Immature natural killer cell (primary cell): ENCODE data around the gene CYRIA. TPM values are rescaled to one million over a fixed set of nuclear protein-coding genes. Genes with fewer than 3 reads are reported as not detected.

ENCODE experiments used
- DNase-seq, 3 donors: peaks; one replicate each; pipeline ENCODE4 v3.0.0; 2022; ENCODE audit warnings: mixed read lengths in 1 of 3
- H3K27ac Mint-ChIP-seq, 6 donors: one replicate each; pipeline ENCODE4 v1.8.0; 2020; ENCODE audit warnings: mixed read lengths in 6 of 6, mild to moderate bottlenecking in 5 of 6, inconsistent platforms in 4 of 6, moderate library complexity in 3 of 6
- H3K27me3 Mint-ChIP-seq, 3 donors: one replicate each; pipeline ENCODE4 v1.8.0; 2020 to 2021; ENCODE audit warnings: low read depth in 3 of 3, mild to moderate bottlenecking in 3 of 3, mixed read lengths in 3 of 3, moderate library complexity in 3 of 3, inconsistent platforms in 1 of 3
- H3K36me3 Mint-ChIP-seq, 3 donors: one replicate each; pipeline ENCODE4 v1.8.0; 2020; ENCODE audit warnings: mixed read lengths in 3 of 3, inconsistent platforms in 2 of 3, mild to moderate bottlenecking in 2 of 3
- H3K4me1 Mint-ChIP-seq, 2 donors: one replicate each; pipeline ENCODE4 v1.8.0; 2020; ENCODE audit warnings: inconsistent platforms in 2 of 2, mild to moderate bottlenecking in 2 of 2, mixed read lengths in 2 of 2, moderate library complexity in 1 of 2
- H3K4me3 Mint-ChIP-seq, 5 donors: one replicate each; pipeline ENCODE4 v1.8.0; 2020; ENCODE audit warnings: mild to moderate bottlenecking in 5 of 5, mixed read lengths in 5 of 5, inconsistent platforms in 3 of 5, moderate library complexity in 3 of 5
- H3K9me3 Mint-ChIP-seq, 6 donors: one replicate each; pipeline ENCODE4 v1.8.0; 2020; ENCODE audit warnings: mild to moderate bottlenecking in 6 of 6, mixed read lengths in 6 of 6, inconsistent platforms in 4 of 6, moderate library complexity in 3 of 6
- polyA plus RNA-seq, 3 donors: library from polyadenylated mRNA; unstranded; fragments of 300-500 nt; fragmentation: Illumina TruSeq; gene quantifications; one replicate each; pipeline ENCODE4 v1.2.3, GENCODE V29; 2021

CYRIA gene
- polyA plus RNA-seq, 3 donors from 2014 or later: 24.0 to 41.8 (median 25.3) TPM

DNA sequence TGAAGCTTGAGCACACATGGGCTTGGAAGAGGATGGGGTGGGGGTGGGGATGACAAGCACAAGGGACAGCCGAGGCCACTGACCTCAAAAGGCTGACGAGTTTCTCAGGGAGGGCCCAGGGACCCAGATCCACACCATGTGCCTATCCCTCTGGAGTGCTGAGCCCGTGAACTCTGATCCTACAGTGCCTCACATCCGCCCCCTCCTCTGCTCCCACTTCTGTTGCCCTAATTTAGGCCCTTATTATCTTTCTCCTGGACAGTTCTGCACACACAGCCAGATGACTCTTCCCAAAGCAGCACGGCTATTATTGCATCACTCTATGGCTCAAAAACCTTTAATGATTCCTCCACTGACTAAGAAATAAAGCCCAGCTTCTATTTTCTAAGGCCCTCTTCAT lies 24.8 kb downstream of the CYRIA start:
- peak overlapping the region in 1 of 5 donors; percentile 30 for H3K4me3 Mint-ChIP-seq
- peaks cover 0 to 2% (median 0%) of the 10 kb centered on the region in 6 donors for H3K9me3 Mint-ChIP-seq
- DNase-seq: no peak
- H3K36me3 Mint-ChIP-seq: peaks cover 14 to 37% (median 21%) of the 10 kb centered on the region in 3 donors
- peaks cover 0 to 3% (median 0%) of the 10 kb centered on the region in 3 donors for H3K27me3 Mint-ChIP-seq
- H3K4me1 Mint-ChIP-seq: peaks cover 83 to 98% of the 10 kb centered on the region in 2 donors
- H3K27ac Mint-ChIP-seq: peak overlapping the region in 1 of 6 donors; percentile 49

DNA sequence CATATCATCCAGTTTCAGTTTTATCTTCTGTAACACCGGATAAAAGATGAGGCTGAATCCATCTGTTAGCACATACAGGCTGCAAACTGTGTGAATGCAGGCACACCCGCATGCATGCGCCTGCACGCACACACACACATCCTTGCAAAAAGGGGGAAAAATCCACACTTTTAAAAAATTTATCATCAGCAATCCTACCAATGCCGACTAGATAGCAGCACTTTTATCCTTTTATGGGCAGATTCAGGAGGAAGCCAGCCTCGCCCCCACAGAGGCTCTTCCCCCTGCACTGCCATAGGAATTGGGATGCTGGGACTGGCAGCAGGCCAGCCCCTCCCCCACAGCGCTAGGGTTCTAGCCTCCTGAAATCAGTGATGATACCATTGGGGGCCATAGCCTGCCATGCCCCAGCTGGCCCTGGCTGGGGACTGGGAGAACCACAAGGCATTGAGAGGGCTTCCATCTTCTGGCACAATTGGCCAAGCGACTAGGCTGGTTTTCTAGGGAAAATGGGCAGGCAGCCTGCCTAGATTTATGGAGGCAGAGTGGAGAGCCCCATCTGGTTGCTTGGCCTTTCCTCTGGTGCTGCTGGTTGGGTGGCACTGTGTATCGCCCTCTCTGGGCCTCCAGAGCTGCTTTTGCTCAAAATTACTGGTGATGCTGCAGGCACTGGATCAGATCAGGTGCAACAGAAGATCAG lies 25.5 kb downstream of the CYRIA start:
- Mint-ChIP-seq H3K27me3 (peaks cover 0 to 3% (median 0%) of the 10 kb centered on the region in 3 donors), H3K9me3 (peaks cover 0 to 2% (median 0%) of the 10 kb centered on the region in 6 donors), H3K36me3 (peaks cover 14 to 30% (median 17%) of the 10 kb centered on the region in 3 donors), H3K4me1 (peaks cover 83 to 98% of the 10 kb centered on the region in 2 donors), H3K4me3 (peak overlapping the region in 1 of 5 donors; percentile 14), H3K27ac (peak overlapping the region in 2 of 6 donors; percentile 43 to 58)
- no peak for DNase-seq

DNA sequence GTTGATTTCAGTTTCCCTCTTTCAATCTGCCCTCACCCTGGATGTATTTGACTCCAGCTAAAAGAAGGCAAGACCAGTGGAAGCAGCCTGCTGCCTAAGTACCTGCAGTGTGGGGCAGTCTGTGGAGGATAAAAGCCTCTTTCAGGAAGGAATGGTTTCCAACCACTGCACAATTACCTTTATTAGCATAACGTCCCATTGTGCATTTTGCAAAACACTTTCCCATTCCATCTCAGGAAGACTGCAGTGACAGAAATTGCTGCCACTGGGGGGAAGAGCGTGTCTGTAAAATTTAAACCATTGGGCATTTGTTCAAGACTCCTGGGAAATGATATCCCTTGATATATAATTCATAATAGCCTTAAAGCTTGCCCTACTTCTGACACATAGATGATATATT lies 26.2 kb downstream of the CYRIA start:
- Mint-ChIP-seq H3K4me3 (peak overlapping the region in 2 of 5 donors; percentile 33 to 71), H3K9me3 (peaks cover 0 to 2% (median 0%) of the 10 kb centered on the region in 6 donors), H3K27me3 (peaks cover 0 to 3% (median 1%) of the 10 kb centered on the region in 3 donors), H3K4me1 (peaks cover 86 to 99% of the 10 kb centered on the region in 2 donors), H3K36me3 (peaks cover 14 to 26% (median 17%) of the 10 kb centered on the region in 3 donors), H3K27ac (peak overlapping the region in 5 of 6 donors; percentile 6 to 83 (median 54))
- no peak for DNase-seq

DNA sequence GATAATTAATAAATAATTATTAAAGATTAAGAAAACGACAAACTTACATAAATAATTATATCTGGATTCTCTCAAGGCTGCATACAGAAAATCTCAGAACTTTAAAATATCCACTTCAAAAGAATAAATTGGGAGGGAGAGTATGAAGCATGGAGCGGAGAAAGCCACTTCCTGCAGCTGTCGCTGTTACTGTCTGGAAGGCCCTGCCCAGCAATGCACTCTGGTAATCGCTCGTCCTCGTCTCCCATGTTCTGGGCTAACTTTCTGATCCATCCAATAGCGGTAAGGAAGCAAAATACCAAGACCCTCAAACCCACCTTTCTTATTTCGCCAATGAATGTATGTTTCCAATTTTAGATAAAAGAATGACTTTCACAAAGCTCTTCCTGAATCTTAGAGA lies 26.7 kb downstream of the CYRIA start:
- Mint-ChIP-seq H3K9me3 (peaks cover 0 to 2% (median 0%) of the 10 kb centered on the region in 6 donors), H3K4me3 (peak overlapping the region in 3 of 5 donors; percentile 15 to 71 (median 33)), H3K4me1 (peaks cover 87 to 99% of the 10 kb centered on the region in 2 donors)

DNA sequence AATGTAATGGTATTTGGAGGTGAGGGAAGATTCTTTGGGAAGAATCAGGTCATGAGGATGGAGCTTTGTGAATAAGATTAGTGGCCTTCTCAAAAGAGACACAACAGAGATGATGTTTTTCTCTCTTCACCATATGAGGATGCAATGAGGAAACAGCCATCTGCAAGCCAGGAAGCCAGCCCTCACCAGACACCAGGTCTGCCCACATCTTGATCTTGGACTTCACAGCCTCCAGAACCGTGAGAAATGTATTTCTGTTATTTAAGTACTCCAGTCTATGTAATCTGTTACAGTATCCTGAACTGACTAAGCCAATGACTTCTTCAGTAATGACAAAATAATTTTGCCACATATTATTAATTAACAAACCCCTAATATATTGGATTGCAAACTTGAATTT lies 28.3 kb downstream of the CYRIA start:
- Mint-ChIP-seq H3K4me1 (peaks cover 92 to 100% of the 10 kb centered on the region in 2 donors), H3K36me3 (peaks cover 14 to 23% (median 17%) of the 10 kb centered on the region in 3 donors), H3K9me3 (peaks cover 0 to 2% (median 0%) of the 10 kb centered on the region in 6 donors), H3K27ac (peak overlapping the region in 3 of 6 donors; percentile 54 to 82 (median 60)), H3K27me3 (peaks cover 0 to 3% (median 2%) of the 10 kb centered on the region in 3 donors), H3K4me3 (peak overlapping the region; percentile 19 to 70 (median 41))
- DNase-seq: no peak

More for the DNA sequence above, 26.7 kb downstream of the CYRIA start:
- no peak for DNase-seq
- Mint-ChIP-seq H3K27me3 (peaks cover 0 to 3% (median 2%) of the 10 kb centered on the region in 3 donors), H3K36me3 (peaks cover 14 to 25% (median 17%) of the 10 kb centered on the region in 3 donors), H3K27ac (peak overlapping the region; percentile 6 to 83 (median 57))

DNA sequence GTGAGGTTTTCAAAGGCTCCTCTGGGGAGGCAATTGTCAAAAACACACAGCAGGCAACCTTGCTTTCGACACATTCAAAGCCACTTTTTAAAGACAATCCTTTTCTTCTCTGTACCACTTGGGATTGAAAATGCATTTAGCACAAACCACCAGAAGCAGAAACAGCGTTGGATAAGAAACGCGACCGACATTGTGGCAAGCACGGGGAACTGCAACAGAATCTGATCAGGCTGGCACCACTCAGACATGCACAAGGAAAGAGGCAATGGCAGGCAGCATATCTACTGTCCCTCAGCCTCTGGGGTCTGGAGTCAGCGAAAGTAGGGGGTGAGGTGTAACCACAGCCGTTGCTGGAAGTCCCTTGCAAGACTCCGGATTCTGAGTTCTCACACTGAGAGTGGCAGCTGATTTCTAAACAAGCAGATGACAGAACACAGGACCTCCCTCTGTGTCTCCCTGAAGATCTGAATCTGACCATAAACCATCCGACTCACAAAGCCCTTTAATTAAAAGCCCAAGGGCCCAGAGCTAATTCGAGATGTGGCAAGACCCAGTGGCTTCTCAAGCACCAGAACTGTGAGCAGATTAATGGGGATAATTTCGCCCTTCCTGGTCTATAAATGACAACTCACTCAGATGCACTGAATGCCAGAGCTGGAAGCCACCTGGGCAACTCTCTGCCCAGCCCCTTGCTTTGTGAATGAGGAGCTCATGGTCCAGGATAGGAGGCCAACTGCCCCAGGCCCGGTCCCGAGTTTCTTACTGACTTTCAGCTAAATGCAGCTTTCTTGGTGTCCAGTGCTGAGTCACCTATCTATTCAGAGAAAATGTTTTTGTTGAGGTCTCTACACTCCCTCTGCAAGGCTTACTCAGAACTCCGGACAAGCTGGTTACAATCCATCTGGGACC lies 29.6 kb downstream of the CYRIA start:
- peak overlapping the region; percentile 49 to 74 (median 70) for H3K4me3 Mint-ChIP-seq
- peaks cover 0 to 2% (median 0%) of the 10 kb centered on the region in 6 donors for H3K9me3 Mint-ChIP-seq
- H3K27ac Mint-ChIP-seq: peak overlapping the region; percentile 54 to 84 (median 68)
- H3K36me3 Mint-ChIP-seq: peaks cover 12 to 23% (median 17%) of the 10 kb centered on the region in 3 donors
- peaks cover 0 to 2% (median 0%) of the 10 kb centered on the region in 3 donors for H3K27me3 Mint-ChIP-seq
- peak in 1 of 3 donors; percentile 22 for DNase-seq
- H3K4me1 Mint-ChIP-seq: peaks cover 92 to 100% of the 10 kb centered on the region in 2 donors

DNA sequence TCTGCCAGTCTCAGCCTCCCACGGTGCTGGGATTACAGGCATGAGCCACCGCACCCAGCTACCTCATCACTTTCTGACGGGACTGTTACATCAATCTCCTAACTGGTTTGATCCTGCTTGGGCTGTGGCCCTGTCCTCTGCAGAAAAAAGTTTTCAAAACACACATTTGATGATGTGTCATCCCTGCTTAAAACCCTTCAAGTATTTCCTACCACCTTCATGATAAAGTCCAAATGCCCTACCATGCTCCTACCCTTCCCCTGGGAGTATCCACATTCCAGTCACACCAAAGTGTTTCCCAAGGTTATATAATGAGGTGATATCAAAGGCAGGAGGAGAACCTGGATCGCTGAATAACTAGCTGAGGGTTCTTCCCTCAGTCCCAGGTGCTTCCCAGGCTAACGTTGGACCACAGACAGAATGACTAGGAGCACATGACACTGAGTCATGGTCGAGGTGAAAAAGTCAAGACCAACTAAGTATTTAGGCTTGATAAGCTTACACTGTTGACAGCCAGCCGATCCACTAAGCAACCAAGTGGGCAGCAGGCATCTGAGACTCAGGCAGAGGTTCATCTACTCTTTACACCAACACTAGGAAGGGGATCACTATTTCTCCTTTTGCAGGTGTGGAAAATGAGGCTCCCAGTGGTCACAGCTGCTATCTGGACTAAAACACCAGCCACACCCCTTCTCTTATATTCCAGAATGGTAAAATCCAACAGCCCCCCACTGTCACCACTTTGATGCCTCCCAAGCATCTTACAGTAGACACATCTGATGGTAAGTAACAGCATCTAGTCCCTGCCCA lies 31.8 kb downstream of the CYRIA start:
- no peak for DNase-seq
- Mint-ChIP-seq H3K9me3 (peaks cover 0 to 2% (median 0%) of the 10 kb centered on the region in 6 donors), H3K27me3 (peaks cover 0 to 2% (median 0%) of the 10 kb centered on the region in 3 donors), H3K36me3 (peaks cover 11 to 23% (median 17%) of the 10 kb centered on the region in 3 donors), H3K4me1 (peaks cover 96 to 100% of the 10 kb centered on the region in 2 donors), H3K4me3 (peak overlapping the region in 1 of 5 donors; percentile 2), H3K27ac (peak overlapping the region in 5 of 6 donors; percentile 27 to 68 (median 51))

DNA sequence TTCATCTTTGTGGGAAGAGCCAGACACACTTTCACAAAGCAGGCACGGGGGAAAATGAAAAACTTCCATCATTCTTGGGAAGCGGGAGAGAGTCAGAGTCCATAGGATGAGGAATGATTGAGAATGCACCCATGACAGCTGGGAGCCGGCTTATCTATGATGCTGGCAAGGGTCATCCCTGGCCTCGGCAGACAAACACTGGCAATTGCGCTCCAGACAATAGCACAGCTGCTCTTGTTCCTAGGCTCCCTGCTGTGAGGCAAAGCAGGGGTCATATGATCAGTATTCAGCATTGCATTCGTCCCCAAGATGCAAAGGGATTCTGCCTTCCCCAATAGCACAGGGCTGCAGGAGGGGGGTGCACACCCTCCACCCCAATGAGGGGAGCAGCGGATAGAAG lies 33.0 kb downstream of the CYRIA start:
- Mint-ChIP-seq H3K36me3 (peaks cover 7 to 12% (median 11%) of the 10 kb centered on the region in 3 donors), H3K4me3 (no peak overlapping the region), H3K27ac (peak overlapping the region in 3 of 6 donors; percentile 8 to 62 (median 48)), H3K4me1 (peaks cover 96 to 100% of the 10 kb centered on the region in 2 donors), H3K9me3 (no peaks in the 10 kb centered on the region), H3K27me3 (peaks cover 0 to 4% (median 0%) of the 10 kb centered on the region in 3 donors)
- no peak for DNase-seq

DNA sequence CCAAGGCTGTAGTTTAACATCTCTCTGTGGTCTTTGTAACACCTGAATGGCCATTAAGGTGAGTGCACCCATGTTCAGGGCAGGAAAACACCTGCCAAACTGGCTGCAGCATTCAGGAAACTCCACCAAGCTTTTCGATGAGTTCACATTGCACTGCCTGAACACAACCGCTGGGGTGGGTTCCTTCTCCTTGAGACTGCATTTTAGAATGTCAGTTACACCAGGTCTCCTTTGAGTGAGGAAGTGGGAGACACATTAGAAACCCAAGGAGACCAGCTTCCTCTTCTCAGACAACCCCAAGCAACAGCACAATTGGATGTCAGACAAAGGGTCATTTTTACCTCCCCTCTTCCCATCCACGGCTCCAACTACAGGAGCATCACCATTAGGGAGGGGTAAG lies 35.2 kb downstream of the CYRIA start:
- peak overlapping the region; percentile 5 to 66 (median 11) for H3K4me3 Mint-ChIP-seq
- peaks cover 96 to 100% of the 10 kb centered on the region in 2 donors for H3K4me1 Mint-ChIP-seq
- H3K27me3 Mint-ChIP-seq: peaks cover 0 to 4% (median 0%) of the 10 kb centered on the region in 3 donors
- DNase-seq: peak in 1 of 3 donors; percentile 17
- H3K9me3 Mint-ChIP-seq: no peaks in the 10 kb centered on the region
- H3K36me3 Mint-ChIP-seq: no peaks in the 10 kb centered on the region
- H3K27ac Mint-ChIP-seq: peak overlapping the region; percentile 26 to 75 (median 56)

DNA sequence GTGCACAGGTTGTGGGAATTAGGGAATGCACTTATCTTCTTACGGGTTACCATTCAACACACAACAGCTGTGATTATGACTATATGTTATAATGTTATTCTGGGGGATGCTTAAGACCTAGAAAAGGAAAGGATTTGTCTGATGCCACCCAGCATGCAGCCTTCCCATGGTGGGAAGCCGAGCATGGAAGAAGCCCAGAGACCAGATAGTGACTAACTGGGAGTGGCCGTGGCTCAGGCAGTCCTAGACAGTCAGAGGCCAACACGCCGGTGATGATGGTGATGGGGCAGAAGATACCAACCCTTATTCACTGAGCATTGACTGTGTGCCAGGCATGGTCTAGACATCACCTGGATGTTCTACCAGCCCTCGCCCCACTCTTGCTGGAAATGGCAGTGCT lies 35.9 kb downstream of the CYRIA start:
- Mint-ChIP-seq H3K27me3 (peaks cover 0 to 4% (median 0%) of the 10 kb centered on the region in 3 donors), H3K9me3 (no peaks in the 10 kb centered on the region), H3K4me1 (peaks cover 96 to 100% of the 10 kb centered on the region in 2 donors), H3K27ac (peak overlapping the region; percentile 36 to 76 (median 69)), H3K36me3 (no peaks in the 10 kb centered on the region), H3K4me3 (peak overlapping the region in 4 of 5 donors; percentile 10 to 66 (median 48))
- no peak for DNase-seq

DNA sequence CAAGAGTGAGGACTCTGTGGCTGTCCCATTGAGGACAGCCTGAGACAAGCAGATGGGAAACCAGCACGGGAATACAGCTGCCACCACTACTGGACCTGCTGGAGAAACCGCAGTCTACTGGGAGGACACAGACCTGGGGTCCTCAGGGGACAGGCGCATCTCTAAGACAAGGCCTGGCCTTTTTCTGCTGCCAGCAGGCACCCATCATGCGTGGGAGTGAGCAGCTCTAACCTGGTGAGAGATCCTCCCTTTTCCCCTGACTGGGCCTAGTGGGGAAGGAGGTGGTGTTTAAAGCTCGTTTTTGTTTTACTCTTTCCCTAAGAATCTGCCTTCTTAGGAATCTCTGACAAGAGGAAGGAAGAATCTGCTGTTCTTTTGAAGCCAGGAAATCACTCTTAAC lies 36.6 kb downstream of the CYRIA start:
- Mint-ChIP-seq H3K4me3 (peak overlapping the region; percentile 39 to 66 (median 56)), H3K4me1 (peaks cover 96 to 100% of the 10 kb centered on the region in 2 donors), H3K27ac (peak overlapping the region; percentile 29 to 76 (median 69)), H3K9me3 (no peaks in the 10 kb centered on the region), H3K27me3 (peaks cover 0 to 2% (median 0%) of the 10 kb centered on the region in 3 donors), H3K36me3 (no peaks in the 10 kb centered on the region)
- DNase-seq: no peak

DNA sequence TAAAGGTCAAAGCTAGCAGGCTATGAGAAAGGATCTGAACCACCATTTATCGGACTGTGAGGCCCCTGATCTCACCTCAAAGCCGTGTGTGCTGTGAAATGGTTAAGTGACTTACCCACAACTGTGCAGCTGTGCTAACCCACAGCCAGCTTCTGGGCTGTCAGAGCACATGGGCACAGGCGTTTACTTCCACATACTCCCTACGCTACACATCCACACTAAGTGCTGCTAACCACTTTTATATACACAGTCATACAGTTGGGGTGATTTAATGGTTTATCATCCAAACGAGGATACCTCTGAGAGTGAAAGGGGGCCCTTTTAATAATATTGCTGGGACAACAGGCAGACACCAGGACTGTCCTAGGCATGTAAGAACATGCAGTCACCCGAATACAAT lies 37.3 kb downstream of the CYRIA start:
- peaks cover 98 to 100% of the 10 kb centered on the region in 2 donors for H3K4me1 Mint-ChIP-seq

More for the DNA sequence above, 37.3 kb downstream of the CYRIA start:
- Mint-ChIP-seq H3K4me3 (peak overlapping the region; percentile 39 to 66 (median 56)), H3K27me3 (peaks cover 0 to 2% (median 0%) of the 10 kb centered on the region in 3 donors), H3K9me3 (no peaks in the 10 kb centered on the region), H3K36me3 (peaks cover 2 to 6% (median 4%) of the 10 kb centered on the region in 3 donors), H3K27ac (peak overlapping the region; percentile 6 to 76 (median 60))
- peak; percentile 20 to 37 (median 34) for DNase-seq
